Mesendoderm (in vitro differentiated cells): ENCODE results near the gene RGS6.
"Not testable (repeated sequence)": the region's sequence is repeated elsewhere in the genome, so short reads cannot be mapped to it uniquely, and the experiment has no call there.

Experiments
- DNase-seq: peaks from one replicate; pipeline ENCODE4 v3.0.0; 2013
- H2AK5ac ChIP-seq: 2 replicates; pipeline ENCODE4 v1.6.1; 2013; ENCODE audit warnings: low read length, inconsistent platforms
- H2BK120ac ChIP-seq: 2 replicates; pipeline ENCODE4 v1.6.1; 2013; ENCODE audit warnings: low read depth, mild to moderate bottlenecking, low read length, moderate library complexity, mixed read lengths
- H2BK15ac ChIP-seq: replicated peaks from 2 replicates; pipeline ENCODE4 v1.6.1; 2013; ENCODE audit warnings: low read depth, mild to moderate bottlenecking, moderate library complexity
- H2BK5ac ChIP-seq: 2 replicates; pipeline ENCODE4 v1.6.1; 2013; ENCODE audit warnings: low read length, inconsistent platforms
- H3K18ac ChIP-seq: 2 replicates; pipeline ENCODE4 v1.6.1; 2013; ENCODE audit warnings: mild to moderate bottlenecking, low read length, mixed read lengths
- H3K23ac ChIP-seq: one replicate; pipeline ENCODE4 v1.6.1; 2013; ENCODE audit warnings: low read length
- H3K27ac ChIP-seq: 2 replicates; pipeline ENCODE4 v1.5.1; 2013; ENCODE audit warnings: low read depth, mild to moderate bottlenecking, inconsistent platforms, low read length, moderate library complexity
- H3K27me3 ChIP-seq: 2 replicates; pipeline ENCODE4 v1.6.1; 2013; ENCODE audit warnings: low read length, control low read depth, mild to moderate bottlenecking, inconsistent platforms; ENCODE audit not compliant: insufficient read depth, poor library complexity
- H3K36me3 ChIP-seq: 2 replicates; pipeline ENCODE4 v1.6.1; 2013; ENCODE audit warnings: low read length, inconsistent platforms; ENCODE audit not compliant: control insufficient read depth, insufficient read depth
- H3K4ac ChIP-seq: one replicate; pipeline ENCODE4 v1.6.1; 2013; ENCODE audit warnings: low read depth, mild to moderate bottlenecking, low read length, moderate library complexity
- H3K4me1 ChIP-seq: 2 replicates; pipeline ENCODE4 v1.6.1; 2013; ENCODE audit warnings: low read depth, low read length, inconsistent platforms; ENCODE audit not compliant: control insufficient read depth
- H3K4me2 ChIP-seq: 2 replicates; pipeline ENCODE4 v1.6.1; 2013; ENCODE audit warnings: low read length
- H3K4me3 ChIP-seq: 2 replicates; pipeline ENCODE4 v1.5.1; 2013; ENCODE audit warnings: mild to moderate bottlenecking, low read length
- H3K56ac ChIP-seq: one replicate; pipeline ENCODE4 v1.6.1; 2013; ENCODE audit warnings: low read length
- H3K79me1 ChIP-seq: 2 replicates; pipeline ENCODE4 v1.6.1; 2013; ENCODE audit warnings: low read length, inconsistent platforms
- H3K79me2 ChIP-seq: 2 replicates; pipeline ENCODE4 v1.6.1; 2013; ENCODE audit warnings: mild to moderate bottlenecking, low read length; ENCODE audit not compliant: control insufficient read depth, insufficient read depth
- H3K9ac ChIP-seq: 2 replicates; pipeline ENCODE4 v1.6.1; 2013; ENCODE audit warnings: low read length, inconsistent platforms
- H4K5ac ChIP-seq: one replicate; pipeline ENCODE4 v1.6.1; 2013; ENCODE audit warnings: low read length
- H4K8ac ChIP-seq: one replicate; pipeline ENCODE4 v1.6.1; 2013; ENCODE audit warnings: low read depth, mild to moderate bottlenecking, control low read depth, low read length, moderate library complexity
- WGBS: extraction: QIAGEN DNeasy Blood & Tissue Kit; methylation state at CpG from one replicate; pipeline ENCODE4 v1.1.7; 2013; ENCODE audit warnings: low lambda C conversion rate, missing lambda C conversion rate; ENCODE audit not compliant: insufficient coverage; ENCODE audit errors: extremely low coverage; 5-methylcytosine and 5-hydroxymethylcytosine counted together

The RGS6 gene

GRCh38 chr14:71939344-71939743 lies 7.1 kb downstream of the RGS6 start:
- WGBS = no CpG with 5 or more reads among the region's 1 CpG
- not testable (repeated sequence) for H2AK5ac ChIP-seq, H2BK15ac ChIP-seq, H2BK120ac ChIP-seq, H3K4ac ChIP-seq, H3K27me3 ChIP-seq, H3K56ac ChIP-seq, H3K27ac ChIP-seq, H3K4me1 ChIP-seq, H3K4me2 ChIP-seq, H4K5ac ChIP-seq, H2BK5ac ChIP-seq, H3K23ac ChIP-seq, H3K79me2 ChIP-seq, H3K18ac ChIP-seq, H3K4me3 ChIP-seq, DNase-seq, H3K9ac ChIP-seq, H3K36me3 ChIP-seq, H3K79me1 ChIP-seq, H4K8ac ChIP-seq

- H3K4me1 ChIP-seq, H2AK5ac ChIP-seq, H3K18ac ChIP-seq, H4K5ac ChIP-seq, H2BK5ac ChIP-seq, H3K36me3 ChIP-seq, H4K8ac ChIP-seq, H3K4me2 ChIP-seq, H2BK120ac ChIP-seq, H2BK15ac ChIP-seq, H3K9ac ChIP-seq, H3K56ac ChIP-seq, H3K4ac ChIP-seq, H3K27me3 ChIP-seq, H3K79me1 ChIP-seq, H3K79me2 ChIP-seq, DNase-seq, H3K27ac ChIP-seq, H3K4me3 ChIP-seq, H3K23ac ChIP-seq: not testable (repeated sequence)
Measured at GRCh38 chr14:71940500-71940899, 8.3 kb downstream of the RGS6 start.

DNA sequence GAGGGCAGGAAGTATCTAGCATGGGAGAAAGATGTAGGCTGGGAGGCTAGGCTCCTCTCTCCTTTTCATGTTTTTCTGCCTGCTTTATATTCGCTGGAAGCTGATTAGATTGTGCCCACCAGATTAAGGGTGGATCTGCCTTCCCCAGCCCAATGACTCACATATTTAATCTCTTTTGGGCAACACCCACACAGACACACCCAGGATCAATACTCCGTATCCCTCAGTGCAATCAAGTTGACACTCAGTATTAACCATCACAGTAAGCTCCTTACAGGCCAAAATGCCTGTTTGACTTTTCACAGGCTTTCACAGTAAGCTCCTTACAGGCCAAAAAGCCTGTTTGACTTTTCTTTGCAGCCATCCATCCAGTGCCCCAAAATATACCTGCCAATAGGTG lies 9.4 kb downstream of the RGS6 start:
- H3K4me2 ChIP-seq, H3K27me3 ChIP-seq, H3K79me2 ChIP-seq, H3K27ac ChIP-seq, H2BK5ac ChIP-seq, H3K4me3 ChIP-seq, H4K5ac ChIP-seq, H3K36me3 ChIP-seq, H2AK5ac ChIP-seq, H3K18ac ChIP-seq, H3K79me1 ChIP-seq, DNase-seq, H3K4me1 ChIP-seq, H3K4ac ChIP-seq, H4K8ac ChIP-seq, H2BK120ac ChIP-seq, H2BK15ac ChIP-seq, H3K9ac ChIP-seq, H3K56ac ChIP-seq, H3K23ac ChIP-seq: not testable (repeated sequence)
- WGBS = no CpG with 5 or more reads among the region's 2 CpGs

- DNase-seq = no peak
- no peak overlapping the region for H3K9ac ChIP-seq
- H3K4me3 ChIP-seq = no peak overlapping the region
- H3K27ac ChIP-seq = no peak overlapping the region
- H3K4me1 ChIP-seq = no peaks in the 10 kb centered on the region
- no peaks in the 10 kb centered on the region for H3K36me3 ChIP-seq
- no peak overlapping the region for H2BK120ac ChIP-seq
- no peaks in the 10 kb centered on the region for H3K79me2 ChIP-seq
- H2AK5ac ChIP-seq = no peak overlapping the region
- no peaks in the 10 kb centered on the region for H3K79me1 ChIP-seq
- no peak overlapping the region for H3K4ac ChIP-seq
- H4K8ac ChIP-seq = no peak overlapping the region
- WGBS = no CpG with 5 or more reads among the region's 4 CpGs
- no peak overlapping the region for H2BK15ac ChIP-seq
- no peak overlapping the region for H4K5ac ChIP-seq
- H3K56ac ChIP-seq = no peak overlapping the region
- H3K23ac ChIP-seq = no peak overlapping the region
- no peak overlapping the region for H2BK5ac ChIP-seq
- no peaks in the 10 kb centered on the region for H3K27me3 ChIP-seq
- H3K18ac ChIP-seq = no peak overlapping the region
- H3K4me2 ChIP-seq = no peak overlapping the region
Measured at GRCh38 chr14:71942904-71943694, 10.9 kb downstream of the RGS6 start.

GRCh38 chr14:71943695-71944018 lies 11.4 kb downstream of the RGS6 start:
- no peaks in the 10 kb centered on the region for H3K36me3 ChIP-seq
- H2BK120ac ChIP-seq = no peak overlapping the region
- H4K8ac ChIP-seq = no peak overlapping the region
- no peaks in the 10 kb centered on the region for H3K27me3 ChIP-seq
- H3K23ac ChIP-seq = no peak overlapping the region
- no peak overlapping the region for H3K56ac ChIP-seq
- no peaks in the 10 kb centered on the region for H3K4me1 ChIP-seq
- no peak overlapping the region for H3K4me2 ChIP-seq
- no peak overlapping the region for H4K5ac ChIP-seq
- no peaks in the 10 kb centered on the region for H3K79me1 ChIP-seq
- no peak for DNase-seq
- no peak overlapping the region for H3K9ac ChIP-seq
- no CpG with 5 or more reads among the region's 1 CpG for WGBS
- no peak overlapping the region for H2BK15ac ChIP-seq
- H3K79me2 ChIP-seq = no peaks in the 10 kb centered on the region
- no peak overlapping the region for H3K18ac ChIP-seq
- H2AK5ac ChIP-seq = no peak overlapping the region
- H3K4me3 ChIP-seq = no peak overlapping the region
- no peak overlapping the region for H2BK5ac ChIP-seq
- H3K27ac ChIP-seq = no peak overlapping the region
- H3K4ac ChIP-seq = no peak overlapping the region

DNA sequence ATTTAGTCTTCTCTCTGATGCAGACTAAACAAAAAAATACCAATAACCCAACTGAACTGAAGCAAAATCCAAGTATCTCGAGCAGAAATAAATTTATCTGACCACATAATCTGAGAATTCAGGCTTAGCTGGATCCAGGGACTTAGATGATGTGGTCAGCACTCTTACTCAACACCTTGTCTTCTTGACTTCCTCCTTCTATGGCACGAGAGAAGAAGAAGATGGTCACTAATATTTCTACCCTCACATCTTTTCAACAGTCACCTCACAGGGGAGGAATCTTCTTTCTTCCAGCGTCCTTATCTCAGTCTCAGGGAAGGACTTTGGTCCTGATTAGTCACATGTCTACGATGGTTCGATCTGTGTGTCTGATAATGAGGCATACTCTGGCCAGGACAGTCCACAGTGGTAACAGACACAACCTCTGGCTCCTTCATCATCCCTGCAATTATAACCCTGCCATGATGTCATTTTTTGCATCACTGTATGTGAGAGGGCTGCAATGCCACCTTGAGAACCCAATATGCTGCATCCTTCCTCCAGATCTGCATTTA lies 15.8 kb downstream of the RGS6 start:
- no peaks in the 10 kb centered on the region for H3K36me3 ChIP-seq
- no peak overlapping the region for H3K23ac ChIP-seq
- H3K79me1 ChIP-seq = no peaks in the 10 kb centered on the region
- no peak overlapping the region for H3K9ac ChIP-seq
- no peak overlapping the region for H3K4me2 ChIP-seq
- no peaks in the 10 kb centered on the region for H3K79me2 ChIP-seq
- no peak overlapping the region for H3K4me3 ChIP-seq
- no peak overlapping the region for H3K18ac ChIP-seq
- no peak overlapping the region for H2BK5ac ChIP-seq
- no peak overlapping the region for H3K4ac ChIP-seq
- no peak overlapping the region for H4K5ac ChIP-seq
- H2BK15ac ChIP-seq = no peak overlapping the region
- no peak overlapping the region for H3K56ac ChIP-seq
- no peak for DNase-seq
- no peak overlapping the region for H2BK120ac ChIP-seq
- H3K4me1 ChIP-seq = no peaks in the 10 kb centered on the region
- no peak overlapping the region for H3K27ac ChIP-seq
- H2AK5ac ChIP-seq = no peak overlapping the region
- H3K27me3 ChIP-seq = no peaks in the 10 kb centered on the region
- WGBS = no CpG with 5 or more reads among the region's 5 CpGs
- no peak overlapping the region for H4K8ac ChIP-seq
